B cell (primary cell): ENCODE results near the gene MND1. TPM values are rescaled to one million over a fixed set of nuclear protein-coding genes. Genes with fewer than 3 reads are reported as not detected.

Source experiments
- ATAC-seq: fragments of 200-7000 bp; cut with Tn5 transposase; one replicate; pipeline ENCODE4 v1.10.0; 2021; ENCODE audit warnings: low read depth, mild to moderate bottlenecking, moderate number of reproducible peaks, moderate library complexity
- CTCF ChIA-PET: fragments of 350-600 bp; sonication (Branson Sonifier 250); formaldehyde crosslinking; loops from one replicate; lab custom pipeline; 2021; ENCODE audit warnings: antibody characterized with exemption, inconsistent platforms; lab: Charles Lee
- POLR2A ChIA-PET: fragments of 350-600 bp; sonication (Branson Sonifier 250); formaldehyde crosslinking; loops from one replicate; lab custom pipeline; 2021; ENCODE audit warnings: antibody characterized with exemption; lab: Charles Lee
- DNase-seq: peaks from one replicate; pipeline ENCODE4 v3.0.0; 2013
- H2AFZ ChIP-seq: 2 replicates; pipeline ENCODE4 v1.6.1; 2012; ENCODE audit warnings: mild to moderate bottlenecking, low read depth, low read length; ENCODE audit not compliant: insufficient read depth, poor library complexity, severe bottlenecking
- H3K27ac ChIP-seq, 2 donors: 1 replicate in 1 of 2; 2 replicates in 1 of 2; pipeline ENCODE4 v1.5.1; 2012 to 2013; ENCODE audit warnings: low read length in 2 of 2, mild to moderate bottlenecking in 2 of 2, moderate library complexity in 1 of 2
- H3K27me3 ChIP-seq, 4 experiments: fragments of 200-600 bp in 1 of 4; sonication (generic) in 1 of 4; replicated peaks in 1 of 4; 1 replicate in 2 of 4; 2 replicates in 2 of 4; pipeline versions ENCODE4 v1.6.1 to v1.7.0; 2013 to 2016; ENCODE audit warnings: low read length in 3 of 4, mild to moderate bottlenecking in 2 of 4, mixed read lengths in 1 of 4, moderate library complexity in 1 of 4; ENCODE audit not compliant: insufficient read depth in 4 of 4, control insufficient read depth in 3 of 4; ENCODE audit errors: control extremely low read depth in 1 of 4
- H3K36me3 ChIP-seq, 2 experiments: replicated peaks in 1 of 2; 1 replicate in 1 of 2; 2 replicates in 1 of 2; pipeline versions ENCODE4 v1.6.1 to v1.7.1; 2013; ENCODE audit warnings: low read length in 1 of 2; ENCODE audit not compliant: insufficient read depth in 2 of 2, control insufficient read depth in 1 of 2; ENCODE audit errors: control extremely low read depth in 1 of 2, extremely low read depth in 1 of 2
- H3K4me1 ChIP-seq, 2 donors: fragments of 200-600 bp in 1 of 2; sonication (generic) in 1 of 2; 1 replicate in 1 of 2; 2 replicates in 1 of 2; pipeline versions ENCODE4 v1.5.1 to v1.6.1; 2013 to 2017; ENCODE audit warnings: low read length in 2 of 2; ENCODE audit not compliant: control insufficient read depth in 2 of 2, insufficient read depth in 2 of 2
- H3K4me2 ChIP-seq: replicated peaks from 2 replicates; pipeline ENCODE3; 2012; ENCODE audit warnings: mild to moderate bottlenecking, low read depth, low read length; ENCODE audit not compliant: poor library complexity, severe bottlenecking
- H3K4me3 ChIP-seq, 5 experiments: fragments of 200-600 bp in 1 of 5; sonication (generic) in 1 of 5; 1 replicate in 3 of 5; 2 replicates in 2 of 5; pipeline versions ENCODE4 v1.5.1 to v1.7.0; 2011 to 2016; ENCODE audit warnings: low read length in 4 of 5, mild to moderate bottlenecking in 4 of 5, low read depth in 2 of 5, control low read depth in 1 of 5, moderate library complexity in 1 of 5; ENCODE audit not compliant: insufficient read depth in 1 of 5; ENCODE audit errors: control extremely low read depth in 1 of 5, extremely low read depth in 1 of 5
- H3K79me2 ChIP-seq: fragments of 200-600 bp; sonication (generic); one replicate; pipeline ENCODE4 v1.6.0; 2016; ENCODE audit warnings: low read length; ENCODE audit not compliant: control insufficient read depth, insufficient read depth
- H3K9ac ChIP-seq: fragments of 200-600 bp; sonication (generic); 2 replicates; pipeline ENCODE4 v1.6.1; 2017; ENCODE audit warnings: mild to moderate bottlenecking, low read length, moderate library complexity
- H3K9me3 ChIP-seq, 3 donors: one replicate each; pipeline versions ENCODE4 v1.6.1 to v1.7.1; 2013; ENCODE audit warnings: low read length in 2 of 3; ENCODE audit not compliant: control insufficient read depth in 2 of 3, insufficient read depth in 1 of 3; ENCODE audit errors: control extremely low read depth in 1 of 3
- H4K20me1 ChIP-seq: 2 replicates; pipeline ENCODE4 v1.6.0; 2012; ENCODE audit warnings: mild to moderate bottlenecking, low read length; ENCODE audit not compliant: insufficient read depth, control insufficient read depth, poor library complexity, severe bottlenecking
- H3K27ac Mint-ChIP-seq: one replicate; pipeline ENCODE4 v1.8.0; 2021; ENCODE audit warnings: mixed read lengths
- H3K27me3 Mint-ChIP-seq: one replicate; pipeline ENCODE4 v1.8.0; 2021; ENCODE audit warnings: mixed read lengths
- H3K4me1 Mint-ChIP-seq: one replicate; pipeline ENCODE4 v1.8.0; 2021; ENCODE audit warnings: mixed read lengths
- H3K4me3 Mint-ChIP-seq: one replicate; pipeline ENCODE4 v1.8.0; 2021; ENCODE audit warnings: mixed read lengths
- H3K9me3 Mint-ChIP-seq: one replicate; pipeline ENCODE4 v1.8.0; 2022; ENCODE audit warnings: mixed read lengths; ENCODE audit not compliant: insufficient read depth
- EZH2 ChIP-seq: IDR thresholded peaks from 2 replicates; pipeline ENCODE4 v1.6.1; 2012; ENCODE audit warnings: borderline replicate concordance, low read depth, mild to moderate bottlenecking, moderate library complexity, low read length; ENCODE audit not compliant: insufficient read depth, poor library complexity, severe bottlenecking
- WGBS: methylation state at CpG from one replicate; pipeline ENCODE4 v1.1.5; 2013; ENCODE audit warnings: missing lambda C conversion rate; ENCODE audit not compliant: insufficient coverage; 5-methylcytosine and 5-hydroxymethylcytosine counted together
- intact Hi-C: fragments of 100-400 bp; cut with micrococcal nuclease; formaldehyde crosslinking; loops from one replicate; pipeline ENCODE4 v1.10.0; 2022
- polyA plus RNA-seq: library from polyadenylated mRNA; depleted of rRNA; stranded (reverse); fragments of >200 nt; gene quantifications from 2 replicates; pipeline ENCODE4 v1.2.3, GENCODE V29; 2012
- total RNA-seq, 2 donors: library from RNA; stranded (reverse); fragments of 120-200 nt in 1 of 2; gene quantifications; 1 replicate in 1 of 2; 2 replicates in 1 of 2; pipeline versions ENCODE4 v1.2.3 to v1.2.4, GENCODE V29; 2013 to 2022
- TF ChIP-seq, protein P1 (sequence below): fragments of 200-600 bp; IDR thresholded peaks from one replicate; pipeline ENCODE4 v1.8.0; 2022; ENCODE audit warnings: antibody characterized with exemption, mild to moderate bottlenecking

Gene MND1
- total and polyA plus RNA-seq, 2 donors (not counting 1 experiment from before 2014, with no cell fraction given), result not detected

- WGBS, result no CpG with 5 or more reads among the region's 3 CpGs
- Mint-ChIP-seq H3K9me3 (no peaks in the 10 kb centered on the region), H3K4me1 (no peaks in the 10 kb centered on the region), H3K4me3 (no peak overlapping the region), H3K27ac (no peak overlapping the region), H3K27me3 (no peaks in the 10 kb centered on the region)
- POLR2A ChIA-PET, result no interaction called here
- Histone ChIP-seq H3K36me3 (no peaks in the 10 kb centered on the region), H3K4me1 (no peaks in the 10 kb centered on the region), H3K9me3 (no peaks in the 10 kb centered on the region), H3K9ac (no peak overlapping the region), H3K27me3 (no peaks in the 10 kb centered on the region), H3K4me2 (no peak overlapping the region), H3K4me3 (no peak overlapping the region), H2AFZ (no peak overlapping the region), H3K27ac (no peak overlapping the region), H4K20me1 (no peaks in the 10 kb centered on the region), H3K79me2 (no peaks in the 10 kb centered on the region)
- intact Hi-C loops, result no loop called here
- CTCF ChIA-PET, result interaction anchor here (0.8 to 1.1 kb wide), 2 partner anchors 15 to 66 kb away, joined by 3 read pairs; no protein-coding TSS in a partner anchor
- no peak for ATAC-seq
- DNase-seq, result no peak
- TF ChIP-seq, protein P1, sequence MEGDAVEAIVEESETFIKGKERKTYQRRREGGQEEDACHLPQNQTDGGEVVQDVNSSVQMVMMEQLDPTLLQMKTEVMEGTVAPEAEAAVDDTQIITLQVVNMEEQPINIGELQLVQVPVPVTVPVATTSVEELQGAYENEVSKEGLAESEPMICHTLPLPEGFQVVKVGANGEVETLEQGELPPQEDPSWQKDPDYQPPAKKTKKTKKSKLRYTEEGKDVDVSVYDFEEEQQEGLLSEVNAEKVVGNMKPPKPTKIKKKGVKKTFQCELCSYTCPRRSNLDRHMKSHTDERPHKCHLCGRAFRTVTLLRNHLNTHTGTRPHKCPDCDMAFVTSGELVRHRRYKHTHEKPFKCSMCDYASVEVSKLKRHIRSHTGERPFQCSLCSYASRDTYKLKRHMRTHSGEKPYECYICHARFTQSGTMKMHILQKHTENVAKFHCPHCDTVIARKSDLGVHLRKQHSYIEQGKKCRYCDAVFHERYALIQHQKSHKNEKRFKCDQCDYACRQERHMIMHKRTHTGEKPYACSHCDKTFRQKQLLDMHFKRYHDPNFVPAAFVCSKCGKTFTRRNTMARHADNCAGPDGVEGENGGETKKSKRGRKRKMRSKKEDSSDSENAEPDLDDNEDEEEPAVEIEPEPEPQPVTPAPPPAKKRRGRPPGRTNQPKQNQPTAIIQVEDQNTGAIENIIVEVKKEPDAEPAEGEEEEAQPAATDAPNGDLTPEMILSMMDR, result no peak
- no peak for TF ChIP-seq EZH2
These were observed 54.9 kb downstream of the MND1 start for GRCh38 chr4:153399358-153399757.

DNA sequence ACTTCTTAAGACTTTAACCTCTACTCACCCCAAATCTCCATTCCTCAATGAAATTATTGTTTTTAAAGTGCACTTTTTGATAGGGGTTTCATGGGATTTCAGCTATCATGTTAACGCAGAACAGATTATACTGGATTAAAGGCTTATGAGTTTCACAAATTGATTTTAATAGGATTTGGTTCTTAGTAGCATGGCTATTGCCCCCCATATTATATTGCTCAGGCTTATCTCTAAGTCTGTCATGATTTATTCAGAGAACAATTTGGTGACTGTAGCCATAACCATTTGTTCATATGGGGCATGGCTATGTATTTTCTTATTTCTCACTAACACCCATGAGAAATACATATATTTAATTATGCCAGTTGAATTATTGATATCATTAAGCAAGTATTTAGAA, 57.0 kb downstream of the MND1 start:
- Histone ChIP-seq H3K27me3 (no peaks in the 10 kb centered on the region), H3K79me2 (no peaks in the 10 kb centered on the region), H3K4me3 (no peak overlapping the region), H3K9ac (no peak overlapping the region), H2AFZ (no peak overlapping the region), H3K36me3 (no peaks in the 10 kb centered on the region), H3K27ac (no peak overlapping the region), H3K4me1 (no peaks in the 10 kb centered on the region), H3K4me2 (no peak overlapping the region), H3K9me3 (no peaks in the 10 kb centered on the region), H4K20me1 (no peaks in the 10 kb centered on the region)
- DNase-seq (no peak), ATAC-seq (no peak)
- intact Hi-C loops, result no loop called here
- TF ChIP-seq, protein P1, result no peak
- TF ChIP-seq EZH2, result no peak
- Mint-ChIP-seq H3K4me3 (no peak overlapping the region), H3K4me1 (no peaks in the 10 kb centered on the region), H3K9me3 (no peaks in the 10 kb centered on the region), H3K27me3 (no peaks in the 10 kb centered on the region), H3K27ac (no peak overlapping the region)
- ChIA-PET CTCF (interaction anchor here (0.6 kb wide), 1 partner anchor 186 kb away, joined by 3 read pairs; no protein-coding TSS in a partner anchor), POLR2A (no interaction called here)
- whole genome bisulfite sequencing, result no CpG with 5 or more reads among the region's 1 CpG
